Activated B cell treated with CpG ODN at 0.5 μM for 24 hours (primary cell): ENCODE data around the gene SLFN13. TPM values are rescaled to one million over a fixed set of nuclear protein-coding genes. Genes with fewer than 3 reads are reported as not detected.
A peak's percentile ranks its signal among the peaks of the same experiment; 100 is the strongest.

Experiments
- ATAC-seq: fragments of 200-7000 bp; cut with Tn5 transposase; one replicate; pipeline ENCODE4 v1.10.0; 2021; ENCODE audit warnings: low read depth, mild to moderate bottlenecking, moderate library complexity
- CTCF ChIA-PET: fragments of 350-600 bp; sonication (Branson Sonifier 250); formaldehyde crosslinking; loops from one replicate; lab custom pipeline; 2021; ENCODE audit warnings: antibody characterized with exemption; lab: Charles Lee
- POLR2A ChIA-PET: fragments of 350-600 bp; sonication (Branson Sonifier 250); formaldehyde crosslinking; loops from one replicate; lab custom pipeline; 2021; ENCODE audit warnings: antibody characterized with exemption; lab: Charles Lee
- DNase-seq: peaks from one replicate; pipeline ENCODE4 v3.0.0; 2022
- H3K27ac Mint-ChIP-seq: one replicate; pipeline ENCODE4 v1.8.0; 2020; ENCODE audit warnings: mixed read lengths
- H3K27me3 Mint-ChIP-seq: one replicate; pipeline ENCODE4 v1.8.0; 2021; ENCODE audit warnings: mixed read lengths
- H3K36me3 Mint-ChIP-seq: one replicate; pipeline ENCODE4 v1.8.0; 2021; ENCODE audit warnings: low read depth, mixed read lengths
- H3K4me1 Mint-ChIP-seq: one replicate; pipeline ENCODE4 v1.8.0; 2021; ENCODE audit warnings: mixed read lengths
- H3K4me3 Mint-ChIP-seq: one replicate; pipeline ENCODE4 v1.8.0; 2020; ENCODE audit warnings: mild to moderate bottlenecking, mixed read lengths
- H3K9me3 Mint-ChIP-seq: one replicate; pipeline ENCODE4 v1.8.0; 2020; ENCODE audit warnings: mixed read lengths
- intact Hi-C: fragments of 100-400 bp; cut with micrococcal nuclease; formaldehyde crosslinking; loops from one replicate; pipeline ENCODE4 v1.15.1; 2024
- total RNA-seq: library from RNA; stranded (reverse); gene quantifications from 2 replicates; pipeline ENCODE4 v1.2.3, GENCODE V29; 2022
- TF ChIP-seq, protein P1 (sequence below): fragments of 200-600 bp; IDR thresholded peaks from one replicate; pipeline ENCODE4 v1.8.0; 2022; ENCODE audit warnings: antibody characterized with exemption, mild to moderate bottlenecking

Gene SLFN13, protein sequence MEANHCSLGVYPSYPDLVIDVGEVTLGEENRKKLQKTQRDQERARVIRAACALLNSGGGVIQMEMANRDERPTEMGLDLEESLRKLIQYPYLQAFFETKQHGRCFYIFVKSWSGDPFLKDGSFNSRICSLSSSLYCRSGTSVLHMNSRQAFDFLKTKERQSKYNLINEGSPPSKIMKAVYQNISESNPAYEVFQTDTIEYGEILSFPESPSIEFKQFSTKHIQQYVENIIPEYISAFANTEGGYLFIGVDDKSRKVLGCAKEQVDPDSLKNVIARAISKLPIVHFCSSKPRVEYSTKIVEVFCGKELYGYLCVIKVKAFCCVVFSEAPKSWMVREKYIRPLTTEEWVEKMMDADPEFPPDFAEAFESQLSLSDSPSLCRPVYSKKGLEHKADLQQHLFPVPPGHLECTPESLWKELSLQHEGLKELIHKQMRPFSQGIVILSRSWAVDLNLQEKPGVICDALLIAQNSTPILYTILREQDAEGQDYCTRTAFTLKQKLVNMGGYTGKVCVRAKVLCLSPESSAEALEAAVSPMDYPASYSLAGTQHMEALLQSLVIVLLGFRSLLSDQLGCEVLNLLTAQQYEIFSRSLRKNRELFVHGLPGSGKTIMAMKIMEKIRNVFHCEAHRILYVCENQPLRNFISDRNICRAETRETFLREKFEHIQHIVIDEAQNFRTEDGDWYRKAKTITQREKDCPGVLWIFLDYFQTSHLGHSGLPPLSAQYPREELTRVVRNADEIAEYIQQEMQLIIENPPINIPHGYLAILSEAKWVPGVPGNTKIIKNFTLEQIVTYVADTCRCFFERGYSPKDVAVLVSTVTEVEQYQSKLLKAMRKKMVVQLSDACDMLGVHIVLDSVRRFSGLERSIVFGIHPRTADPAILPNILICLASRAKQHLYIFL
- total RNA-seq, result 14.8 and 15.3 TPM in 2 replicates

DNA sequence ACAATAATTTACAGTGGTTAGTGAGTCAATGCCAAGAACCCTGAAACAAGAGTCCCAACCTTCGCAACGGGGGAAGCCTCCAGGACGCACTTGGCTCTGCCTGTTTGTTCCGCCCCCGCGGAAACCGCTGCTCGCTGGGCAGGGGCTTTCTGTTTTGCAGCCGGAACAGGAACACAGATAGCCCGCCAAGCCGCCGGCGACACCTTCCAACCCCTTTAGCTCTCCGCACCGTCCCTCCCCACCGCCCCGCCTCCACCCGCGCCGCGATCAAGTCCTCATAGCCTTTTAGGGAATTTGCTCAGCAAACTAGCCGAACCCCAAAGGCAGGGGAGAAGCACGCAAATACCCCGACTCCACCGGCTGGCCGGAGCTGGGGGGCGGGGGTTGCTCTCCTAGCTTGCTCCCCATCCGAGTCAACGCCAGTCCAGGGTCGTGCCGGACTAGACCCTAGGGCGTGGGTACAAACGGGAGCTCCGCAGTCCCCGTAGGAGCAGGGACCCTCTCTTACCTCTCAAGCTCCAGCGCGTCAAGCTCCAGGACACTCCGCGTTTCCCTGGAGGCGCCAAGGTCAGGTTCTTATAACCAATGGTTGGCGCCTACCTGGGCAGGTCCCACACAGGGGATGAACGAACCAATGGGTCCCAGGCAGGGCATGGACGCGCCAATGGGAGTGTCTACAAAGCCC lies at the start of gene SLFN13:
Gene SLFN13, minus strand, starts transcription at position 553 of the 685 bp plus-strand sequence. CDS start 3,086 bp downstream, outside the sequence.
- TF ChIP-seq, protein P1, sequence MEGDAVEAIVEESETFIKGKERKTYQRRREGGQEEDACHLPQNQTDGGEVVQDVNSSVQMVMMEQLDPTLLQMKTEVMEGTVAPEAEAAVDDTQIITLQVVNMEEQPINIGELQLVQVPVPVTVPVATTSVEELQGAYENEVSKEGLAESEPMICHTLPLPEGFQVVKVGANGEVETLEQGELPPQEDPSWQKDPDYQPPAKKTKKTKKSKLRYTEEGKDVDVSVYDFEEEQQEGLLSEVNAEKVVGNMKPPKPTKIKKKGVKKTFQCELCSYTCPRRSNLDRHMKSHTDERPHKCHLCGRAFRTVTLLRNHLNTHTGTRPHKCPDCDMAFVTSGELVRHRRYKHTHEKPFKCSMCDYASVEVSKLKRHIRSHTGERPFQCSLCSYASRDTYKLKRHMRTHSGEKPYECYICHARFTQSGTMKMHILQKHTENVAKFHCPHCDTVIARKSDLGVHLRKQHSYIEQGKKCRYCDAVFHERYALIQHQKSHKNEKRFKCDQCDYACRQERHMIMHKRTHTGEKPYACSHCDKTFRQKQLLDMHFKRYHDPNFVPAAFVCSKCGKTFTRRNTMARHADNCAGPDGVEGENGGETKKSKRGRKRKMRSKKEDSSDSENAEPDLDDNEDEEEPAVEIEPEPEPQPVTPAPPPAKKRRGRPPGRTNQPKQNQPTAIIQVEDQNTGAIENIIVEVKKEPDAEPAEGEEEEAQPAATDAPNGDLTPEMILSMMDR, result no peak
- ChIA-PET POLR2A (interaction anchor here (0.6 to 2.7 kb wide), 16 partner anchors 9 to 489 kb away, joined by 3 to 18 read pairs (median 5); partner anchors contain the start of genes PEX12, SLFN11, SLFN12 and SLFN5), CTCF (interaction anchor here (1.2 to 1.9 kb wide), 4 partner anchors 10 to 135 kb away, joined by 4 to 8 read pairs (median 5); no protein-coding TSS in a partner anchor)
- intact Hi-C loops, result loop anchor here (1.0 to 2.0 kb wide), 5 partner anchors 12 to 136 kb away; no protein-coding TSS in a partner anchor
- peak; percentile 69 for DNase-seq
- Mint-ChIP-seq H3K36me3 (no peaks in the 10 kb centered on the region), H3K4me3 (peak within 1 kb of the TSS; percentile 89), H3K27me3 (no peaks in the 10 kb centered on the region), H3K4me1 (peaks cover 23% of the 10 kb centered on the region), H3K9me3 (no peaks in the 10 kb centered on the region), H3K27ac (peak within 1 kb of the TSS; percentile 84)
- peak; percentile 87 for ATAC-seq

DNA sequence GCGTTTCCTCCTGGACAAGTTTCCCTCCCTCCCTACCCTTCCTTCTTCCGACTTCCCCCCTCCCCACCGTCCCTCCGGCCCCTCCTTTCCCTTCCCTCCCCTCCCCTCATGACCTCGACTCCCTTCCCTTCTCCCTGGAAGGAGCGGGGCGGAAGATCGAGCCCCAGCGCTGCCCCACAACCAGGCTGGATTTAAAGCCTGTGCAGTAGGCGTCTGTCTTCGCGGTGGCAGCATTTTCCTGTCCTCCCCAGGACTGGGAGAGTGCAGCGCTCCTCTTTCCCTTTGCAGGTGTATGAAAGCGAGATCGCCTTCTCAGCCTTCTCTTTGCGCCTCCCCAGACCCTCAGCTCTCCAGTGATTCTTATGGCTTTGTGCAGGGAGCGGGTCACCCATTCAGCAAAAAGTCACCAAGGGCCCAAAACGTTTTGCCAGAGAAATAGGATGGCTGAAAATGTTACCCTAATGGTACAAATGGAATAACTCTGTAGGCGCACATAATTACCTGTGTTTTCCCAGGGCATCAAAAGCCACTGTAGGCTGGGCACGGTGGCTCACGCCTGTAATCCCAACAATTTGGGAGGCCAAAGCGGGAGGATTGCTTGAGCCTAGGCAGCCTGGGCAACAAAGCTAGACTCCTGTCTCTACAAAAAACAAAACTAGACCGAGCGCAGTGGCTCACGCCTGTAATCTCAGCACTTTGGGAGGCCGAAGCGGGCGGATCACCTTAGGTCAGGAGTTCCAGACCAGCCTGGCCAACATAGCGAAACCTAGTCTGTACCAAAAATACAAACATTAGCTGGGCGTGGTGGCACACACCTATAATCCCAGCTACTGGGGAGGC lies 48.1 kb upstream of the SLFN13 start:
- POLR2A ChIA-PET, result no interaction called here
- ATAC-seq (no peak), DNase-seq (no peak)
- Mint-ChIP-seq H3K4me1 (peaks cover 17% of the 10 kb centered on the region), H3K27me3 (peaks cover 72% of the 10 kb centered on the region), H3K4me3 (no peak overlapping the region), H3K36me3 (no peaks in the 10 kb centered on the region), H3K9me3 (peaks cover 7% of the 10 kb centered on the region), H3K27ac (peak overlapping the region; percentile 46)
- TF ChIP-seq, protein P1, result no peak
- CTCF ChIA-PET, result no interaction called here
- intact Hi-C loops, result no loop called here

DNA sequence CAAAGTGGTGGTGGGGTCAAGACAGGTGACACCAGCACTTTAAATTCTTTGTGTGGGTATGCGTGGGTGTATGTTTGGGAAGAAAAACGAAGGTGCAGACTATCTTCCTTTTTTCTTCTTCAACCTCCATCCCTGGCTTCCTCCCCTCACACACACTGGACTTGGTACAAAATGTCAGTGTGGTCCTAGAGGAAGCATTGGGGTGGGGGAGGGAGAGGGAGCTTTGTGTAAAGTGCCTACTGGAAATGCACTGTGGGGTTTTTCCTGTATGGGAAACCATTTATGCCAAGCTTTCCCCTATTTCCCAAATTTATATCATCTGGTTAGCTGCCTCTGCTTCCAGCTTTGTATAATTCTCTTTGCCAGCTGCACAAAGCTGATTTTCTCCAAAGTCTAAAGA lies 44.5 kb upstream of the SLFN13 start:
- peaks cover 73% of the 10 kb centered on the region for H3K27me3 Mint-ChIP-seq
- peaks cover 30% of the 10 kb centered on the region for H3K4me1 Mint-ChIP-seq
- TF ChIP-seq, protein P1, result no peak
- peaks cover 2% of the 10 kb centered on the region for H3K9me3 Mint-ChIP-seq
- H3K27ac Mint-ChIP-seq, result no peak overlapping the region
- DNase-seq (no peak), ATAC-seq (no peak)
- ChIA-PET POLR2A (no interaction called here), CTCF (no interaction called here)
- intact Hi-C loops, result no loop called here
- H3K36me3 Mint-ChIP-seq, result no peaks in the 10 kb centered on the region
- no peak overlapping the region for H3K4me3 Mint-ChIP-seq

DNA sequence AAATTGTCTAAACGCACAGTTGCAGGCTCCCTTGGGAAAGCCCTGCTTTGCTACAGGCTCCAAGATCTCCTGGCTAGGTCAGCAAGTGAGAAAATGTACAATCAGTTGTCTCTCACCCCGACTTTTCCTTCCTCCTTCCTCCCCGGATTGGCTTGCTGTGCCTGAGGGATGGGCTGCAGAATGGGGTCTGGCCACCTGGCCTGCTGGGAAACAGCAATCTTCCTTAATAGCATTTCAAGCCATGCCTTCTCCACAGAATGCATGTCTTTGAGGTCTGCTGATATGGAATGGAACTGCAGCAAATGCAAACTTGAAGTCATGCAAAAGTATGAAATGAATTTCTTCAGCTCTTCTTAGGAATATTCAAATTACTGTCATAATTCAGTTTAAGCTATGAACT lies 42.9 kb upstream of the SLFN13 start:
- no peak overlapping the region for H3K4me3 Mint-ChIP-seq
- no peak for DNase-seq
- POLR2A ChIA-PET, result interaction anchor here (0.6 kb wide), 1 partner anchor 11 kb away, joined by 3 read pairs; no protein-coding TSS in a partner anchor

More for the DNA sequence above, 42.9 kb upstream of the SLFN13 start:
- H3K36me3 Mint-ChIP-seq, result no peaks in the 10 kb centered on the region
- H3K27me3 Mint-ChIP-seq, result peaks cover 66% of the 10 kb centered on the region
- peaks cover 2% of the 10 kb centered on the region for H3K9me3 Mint-ChIP-seq
- H3K4me1 Mint-ChIP-seq, result peaks cover 35% of the 10 kb centered on the region
- TF ChIP-seq, protein P1, result no peak
- intact Hi-C loops, result no loop called here
- ATAC-seq, result no peak
- CTCF ChIA-PET, result interaction anchor here (6.9 kb wide), 1 partner anchor 179 kb away, joined by 49 read pairs; no protein-coding TSS in a partner anchor
- H3K27ac Mint-ChIP-seq, result no peak overlapping the region
